ENCODE measurements around the gene ETS1.

ETS1 gene

GRCh38 chr11:128511712-128512111 is 75.6 kb downstream of the ETS1 start:
- Histone ChIP-seq H3K4me3 (ENCODE audit: low read depth, low read length) (no peak overlapping the region), H3K9me3 (ENCODE audit: severe bottlenecking) (no peaks in the 10 kb centered on the region), H3K27ac (no peak overlapping the region), H3K36me3 (no peaks in the 10 kb centered on the region), H3K27me3 (ENCODE audit: insufficient read depth, low read depth, severe bottlenecking) (no peaks in the 10 kb centered on the region)
- no peak for DNase-seq
- TF ChIP-seq CTCF (IDR thresholded peaks at IDR 0.05; ENCODE audit: low read depth, low read length): no peak

GRCh38 chr11:128509621-128510389 is 77.6 kb downstream of the ETS1 start:
- Histone ChIP-seq H3K27ac (no peak overlapping the region), H3K36me3 (no peaks in the 10 kb centered on the region), H3K4me3 (ENCODE audit: low read depth, low read length) (no peak overlapping the region), H3K9me3 (ENCODE audit: severe bottlenecking) (no peaks in the 10 kb centered on the region), H3K27me3 (ENCODE audit: insufficient read depth, low read depth, severe bottlenecking) (no peaks in the 10 kb centered on the region)
- DNase-seq: no peak
- TF ChIP-seq CTCF (IDR thresholded peaks at IDR 0.05; ENCODE audit: low read depth, low read length): no peak

GRCh38 chr11:128508770-128509510 is 78.4 kb downstream of the ETS1 start:
- H3K27me3 ChIP-seq (ENCODE audit: insufficient read depth, low read depth, severe bottlenecking): no peaks in the 10 kb centered on the region
- TF ChIP-seq CTCF (IDR thresholded peaks at IDR 0.05; ENCODE audit: low read depth, low read length): no peak
- no peak for DNase-seq
- H3K9me3 ChIP-seq (ENCODE audit: severe bottlenecking): no peaks in the 10 kb centered on the region
- H3K4me3 ChIP-seq (ENCODE audit: low read depth, low read length): no peak overlapping the region
- no peak overlapping the region; the same call in 1 of the 2 replicates for H3K27ac ChIP-seq
- no peaks in the 10 kb centered on the region for H3K36me3 ChIP-seq

- H3K4me3 ChIP-seq (ENCODE audit: low read depth, low read length): no peak overlapping the region
- no peak for DNase-seq
- H3K27me3 ChIP-seq (ENCODE audit: insufficient read depth, low read depth, severe bottlenecking): no peaks in the 10 kb centered on the region
- no peak for TF ChIP-seq CTCF (IDR thresholded peaks at IDR 0.05; ENCODE audit: low read depth, low read length)
- peak overlapping the region; percentile 68 for H3K27ac ChIP-seq
- no peaks in the 10 kb centered on the region for H3K9me3 ChIP-seq (ENCODE audit: severe bottlenecking)
- H3K36me3 ChIP-seq: no peaks in the 10 kb centered on the region
Observed at GRCh38 chr11:128507936-128508335, 79.4 kb downstream of the ETS1 start.

- no peak for TF ChIP-seq CTCF (IDR thresholded peaks at IDR 0.05; ENCODE audit: low read depth, low read length)
- H3K27ac ChIP-seq: peak overlapping the region; percentile 68
- H3K9me3 ChIP-seq (ENCODE audit: severe bottlenecking): no peaks in the 10 kb centered on the region
- peak overlapping the region; percentile 1; the same call in 1 of the 2 replicates for H3K4me3 ChIP-seq (ENCODE audit: low read depth, low read length)
- DNase-seq: peak; percentile 72
- no peaks in the 10 kb centered on the region for H3K36me3 ChIP-seq
- no peaks in the 10 kb centered on the region for H3K27me3 ChIP-seq (ENCODE audit: insufficient read depth, low read depth, severe bottlenecking)
Observed at GRCh38 chr11:128506999-128507611, 80.3 kb downstream of the ETS1 start.

Data from WERI-Rb-1 (cell line).